ENCODE measurements around the gene RMI2.

The RMI2 gene

DNA sequence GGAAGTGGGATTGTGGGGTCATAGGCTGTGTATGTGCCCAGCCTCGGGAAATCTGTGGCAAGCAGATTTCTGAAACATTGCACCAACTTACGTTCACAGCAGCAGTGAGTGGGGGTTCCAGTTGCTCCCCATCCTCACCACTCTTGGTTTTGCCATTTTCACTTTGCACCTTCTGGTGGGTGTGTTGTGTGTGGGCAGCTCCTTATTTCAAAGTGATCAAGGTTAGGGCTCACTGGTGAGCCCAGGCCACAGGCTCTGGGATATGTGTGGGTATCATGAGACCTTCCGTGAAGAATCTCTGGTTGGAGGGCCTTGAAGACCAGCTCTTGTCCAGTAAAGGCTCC lies 34.7 kb upstream of the RMI2 start:
- DNase-seq (ENCODE audit: low spot score), result no peak

DNA sequence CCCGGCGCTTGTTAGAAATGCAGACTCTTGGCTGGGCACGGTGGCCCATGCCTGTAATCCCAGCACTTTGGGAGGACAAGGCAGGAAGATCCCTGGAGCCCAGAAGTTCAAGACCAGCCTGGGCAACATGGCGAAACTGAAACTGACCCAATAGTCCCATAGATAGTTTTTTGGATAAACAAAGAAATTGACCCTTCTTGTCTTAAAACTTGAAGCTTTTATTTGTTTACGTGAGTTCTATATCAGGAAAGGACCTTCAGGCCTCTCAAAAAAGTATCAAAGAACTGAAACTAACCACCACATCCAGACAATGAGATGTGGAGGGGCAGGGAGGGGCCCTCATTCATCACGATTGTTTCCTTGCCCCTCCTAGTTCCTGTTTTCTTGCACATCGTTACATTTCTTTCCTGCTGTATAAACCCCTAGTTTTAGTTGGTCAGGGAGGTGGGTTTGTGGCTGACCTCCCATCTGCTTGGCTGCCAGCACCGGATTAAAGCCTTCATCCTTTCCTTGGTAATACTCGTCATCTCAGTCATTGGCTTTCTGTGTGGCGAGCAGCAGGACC lies 34.2 kb upstream of the RMI2 start:
- no peak for DNase-seq (ENCODE audit: low spot score)

DNA sequence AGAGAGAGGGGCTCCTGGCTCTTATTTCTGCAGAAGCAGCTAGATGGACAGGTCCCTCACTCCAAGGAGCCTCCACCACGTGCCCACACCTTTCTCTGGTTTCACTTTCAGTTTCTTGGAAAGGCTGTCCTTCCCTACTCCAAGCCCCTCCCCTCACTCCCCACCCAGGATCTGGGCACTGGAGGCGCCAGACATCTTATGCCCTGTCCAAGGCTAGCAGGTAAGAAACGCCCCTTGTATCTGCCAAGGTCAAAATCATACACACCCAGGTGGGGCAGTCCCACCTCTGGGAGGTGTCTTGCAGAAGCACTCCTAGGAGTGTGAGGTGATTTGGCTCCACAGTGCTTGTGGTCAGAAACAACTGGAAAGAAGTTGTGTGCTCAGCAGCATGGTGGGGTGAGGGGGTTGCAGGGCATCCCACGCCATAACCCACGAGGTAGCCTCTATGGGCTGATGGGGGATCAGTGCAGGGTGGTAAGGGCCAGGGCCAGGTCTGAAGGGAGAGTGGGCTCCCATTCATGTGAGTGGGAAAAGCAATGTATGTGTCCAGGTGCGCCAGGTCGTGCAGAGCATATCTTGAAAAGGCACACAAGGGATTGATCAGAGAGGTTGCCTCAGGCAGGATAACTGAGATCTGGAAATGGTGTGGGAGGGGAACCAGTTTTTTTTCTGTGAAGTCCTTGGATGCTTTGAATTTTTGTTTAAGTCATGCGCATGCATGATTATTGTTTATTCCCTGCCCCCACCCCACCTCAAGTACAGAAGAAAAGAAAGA lies 32.4 kb upstream of the RMI2 start:
- DNase-seq (ENCODE audit: low spot score), result peak; percentile 66

DNA sequence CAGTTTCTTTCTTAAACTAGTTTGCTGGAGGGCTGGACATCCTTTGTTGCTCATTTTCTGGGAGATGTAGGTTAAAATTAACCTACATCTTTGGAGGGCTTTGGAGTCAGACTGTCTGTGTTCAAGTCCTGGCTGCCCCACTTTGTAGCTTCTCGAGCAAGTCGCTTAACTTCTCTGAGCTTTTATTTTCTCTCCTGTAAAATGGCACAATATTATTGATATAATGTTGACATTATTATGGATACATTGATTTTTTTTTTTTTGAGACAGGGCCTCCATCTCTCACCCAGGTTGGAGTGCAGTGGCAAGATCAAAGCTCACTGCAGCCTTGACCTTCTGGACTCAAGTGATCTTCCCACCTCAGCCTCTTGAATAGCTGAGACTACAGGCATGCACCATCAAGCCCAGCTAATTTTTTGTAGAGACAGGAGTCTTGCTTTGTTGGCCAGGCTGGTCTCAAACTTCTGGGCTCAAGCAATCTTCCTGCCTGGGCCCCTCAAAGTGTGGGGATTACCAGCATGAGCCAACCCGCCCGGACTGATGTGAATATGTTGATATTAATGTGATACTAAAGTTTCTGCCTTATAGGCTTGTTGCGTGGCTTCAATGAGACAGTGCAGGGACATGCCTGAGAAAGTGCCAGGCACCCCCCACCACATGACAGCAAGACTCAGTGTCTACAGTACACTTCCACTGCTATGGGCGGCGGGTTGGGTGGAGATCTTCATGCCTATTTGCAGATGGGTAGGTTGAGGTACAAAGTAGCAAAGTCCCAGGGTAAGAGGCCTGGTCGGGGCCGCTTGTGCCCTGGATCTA lies 31.6 kb upstream of the RMI2 start:
- DNase-seq (ENCODE audit: low spot score), result no peak

DNA sequence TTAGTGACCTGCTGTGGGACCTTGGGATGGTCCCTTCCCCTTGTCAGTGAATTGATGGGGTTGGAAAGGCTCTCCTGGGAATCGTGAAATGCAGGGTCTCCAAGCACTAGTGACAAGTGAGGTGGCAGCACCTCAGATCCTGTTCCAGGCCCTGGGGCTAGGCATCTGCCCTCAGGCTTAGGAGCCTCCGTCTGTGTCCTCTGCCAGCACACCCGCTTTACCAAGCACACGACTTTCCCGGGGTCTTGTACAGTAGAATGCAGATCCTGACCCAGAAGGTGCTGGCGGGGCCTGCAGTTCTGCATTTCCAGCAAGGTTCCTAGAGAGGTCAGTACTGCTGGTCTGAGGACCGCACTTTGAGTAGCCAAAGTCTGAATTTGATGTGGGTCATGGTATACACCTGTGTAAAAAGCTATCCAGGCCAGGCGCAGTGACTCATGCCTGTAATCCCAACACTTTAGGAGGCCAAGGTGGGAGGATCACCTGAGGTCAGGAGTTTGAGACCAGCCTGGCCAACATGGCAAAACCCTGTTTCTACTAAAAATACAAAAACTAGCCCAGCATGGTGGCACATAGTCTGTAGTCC lies 30.9 kb upstream of the RMI2 start:
- no peak for DNase-seq (ENCODE audit: low spot score)

DNA sequence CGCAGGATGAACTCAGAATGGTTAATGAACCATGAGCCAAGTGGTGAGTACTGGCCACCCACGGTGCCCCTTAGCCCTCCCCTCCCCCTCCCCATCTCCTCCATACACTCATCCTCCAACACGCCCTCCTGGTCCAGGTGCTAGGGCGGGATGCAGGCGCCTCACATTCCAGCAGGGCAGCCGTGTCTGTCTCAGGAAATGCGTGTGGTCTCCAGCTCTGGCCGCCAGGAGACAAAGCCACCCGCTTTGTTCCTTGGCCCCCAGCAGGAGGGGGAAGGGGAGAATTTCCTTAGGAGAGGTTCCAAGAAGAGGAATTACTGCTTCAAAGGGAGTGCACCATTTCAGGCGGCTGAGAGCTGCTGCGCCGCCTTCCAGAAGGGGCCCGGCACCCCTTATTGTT lies 29.7 kb upstream of the RMI2 start:
- DNase-seq (ENCODE audit: low spot score), result no peak

DNA sequence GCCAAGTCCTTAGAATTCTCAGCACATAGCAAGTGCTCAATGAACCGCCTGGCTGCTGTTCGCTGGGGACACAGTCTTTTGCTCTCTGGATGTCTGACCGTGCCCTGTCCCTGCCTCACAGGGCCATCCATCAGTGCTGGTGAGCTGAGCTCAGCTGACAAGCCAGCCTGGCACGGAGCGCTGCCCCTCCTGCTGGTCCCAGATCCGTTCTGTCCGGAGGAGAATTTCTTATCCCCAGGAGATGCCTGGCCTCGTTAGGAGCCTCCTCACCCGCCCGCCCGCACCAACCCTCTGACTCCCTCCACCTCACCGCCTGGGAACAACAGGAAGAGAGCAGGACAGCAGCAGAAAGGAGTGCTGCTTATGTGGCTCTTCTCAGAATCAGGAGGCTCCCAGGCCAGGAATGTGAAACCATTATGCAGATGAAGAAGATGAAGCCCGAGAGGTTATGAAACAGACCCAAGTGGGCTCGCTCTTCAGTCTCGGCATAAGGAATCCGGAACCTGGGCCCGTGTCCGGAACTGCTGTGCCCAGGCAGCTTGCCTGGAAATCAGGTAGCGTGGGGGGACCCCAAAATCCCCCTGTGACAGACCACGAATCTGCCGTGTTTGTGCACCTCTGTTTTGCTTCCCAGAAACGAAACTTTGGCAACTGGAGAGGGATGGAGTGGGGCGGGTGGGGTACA lies 28.8 kb upstream of the RMI2 start:
- DNase-seq (ENCODE audit: low spot score), result no peak

DNA sequence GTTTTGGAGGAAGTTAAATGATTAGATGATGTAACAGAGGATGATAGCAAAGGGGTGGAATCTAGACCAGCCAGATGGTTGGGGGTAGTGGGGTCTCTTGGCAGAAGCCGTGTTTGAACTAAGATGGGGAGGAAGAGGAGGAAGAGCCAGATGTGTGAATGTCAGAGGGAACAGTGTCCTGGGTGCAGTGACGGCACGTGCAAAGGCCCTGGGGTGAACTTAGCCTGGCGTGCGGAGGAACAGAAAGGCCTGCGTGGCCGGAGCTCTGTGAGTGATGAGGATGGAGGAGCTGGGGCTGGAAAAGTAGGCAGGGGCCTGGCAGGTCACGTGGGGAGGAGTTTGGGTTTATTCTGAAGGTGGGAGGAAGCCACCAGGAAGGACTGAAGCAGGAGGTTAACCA lies 26.4 kb upstream of the RMI2 start:
- no peak for DNase-seq (ENCODE audit: low spot score)

DNA sequence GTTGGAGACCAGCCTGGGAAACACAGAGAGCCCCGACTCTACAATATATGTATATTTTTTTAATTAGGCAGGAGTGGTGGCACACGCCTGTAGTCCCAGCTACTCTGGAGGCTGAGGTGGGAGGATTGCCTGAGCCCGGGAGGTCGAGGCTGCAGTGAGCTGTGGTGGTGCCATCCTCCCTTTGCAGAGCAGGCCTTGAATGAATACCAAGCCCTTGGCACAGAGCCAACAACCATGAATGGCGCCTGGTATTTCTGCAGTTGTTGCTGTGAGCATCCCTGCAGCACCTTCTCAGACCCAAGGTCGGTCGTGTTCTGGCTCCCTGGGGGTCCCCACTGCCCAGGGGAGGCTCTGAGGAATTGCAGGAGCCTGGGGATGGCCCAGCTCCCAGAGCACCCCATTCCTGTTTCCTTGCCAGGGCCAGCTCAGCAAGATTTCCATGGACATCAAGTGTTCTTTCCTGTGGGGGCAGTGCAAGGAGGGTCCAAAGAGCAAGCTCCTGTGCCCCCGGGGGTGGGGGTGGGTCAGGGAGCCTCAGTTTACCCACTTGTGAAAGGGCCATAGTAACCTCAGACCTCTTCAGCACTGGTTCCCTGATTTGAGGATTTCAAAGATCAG lies 25.6 kb upstream of the RMI2 start:
- no peak for DNase-seq (ENCODE audit: low spot score)

DNA sequence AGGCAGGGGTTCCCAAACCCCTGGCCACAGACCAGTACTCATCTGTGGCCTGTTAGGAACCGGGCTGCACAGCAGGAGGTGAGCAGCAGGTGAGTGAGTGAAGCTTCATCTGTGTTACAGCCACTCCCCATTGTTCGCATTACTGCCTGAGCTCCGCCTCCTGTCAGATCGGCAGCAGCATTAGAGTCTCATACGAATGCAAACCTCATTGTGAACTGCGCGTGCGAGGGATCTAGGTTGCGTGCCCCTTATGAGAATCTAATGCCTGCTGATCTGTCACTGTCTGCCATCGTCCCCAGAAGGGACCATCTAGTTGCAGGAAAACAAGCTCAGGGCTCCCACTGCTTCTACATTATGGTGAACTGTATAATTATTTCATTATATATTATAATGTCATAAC lies 25.1 kb upstream of the RMI2 start:
- no peak for DNase-seq (ENCODE audit: low spot score)

DNA sequence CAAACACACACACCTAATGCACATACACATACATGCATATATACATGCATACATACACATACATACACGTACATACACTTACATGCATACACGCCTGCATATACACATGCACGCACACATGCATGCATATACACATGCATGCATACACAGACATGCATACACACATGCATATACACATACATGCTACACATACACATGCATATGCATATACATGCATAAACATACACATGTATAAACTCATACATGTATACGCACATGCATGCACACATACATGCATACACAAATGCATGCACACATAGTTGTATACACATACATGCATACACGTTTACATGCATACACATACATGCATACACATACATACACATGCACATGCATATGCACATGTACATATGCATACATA lies 23.6 kb upstream of the RMI2 start:
- no peak for DNase-seq (ENCODE audit: low spot score)

DNA sequence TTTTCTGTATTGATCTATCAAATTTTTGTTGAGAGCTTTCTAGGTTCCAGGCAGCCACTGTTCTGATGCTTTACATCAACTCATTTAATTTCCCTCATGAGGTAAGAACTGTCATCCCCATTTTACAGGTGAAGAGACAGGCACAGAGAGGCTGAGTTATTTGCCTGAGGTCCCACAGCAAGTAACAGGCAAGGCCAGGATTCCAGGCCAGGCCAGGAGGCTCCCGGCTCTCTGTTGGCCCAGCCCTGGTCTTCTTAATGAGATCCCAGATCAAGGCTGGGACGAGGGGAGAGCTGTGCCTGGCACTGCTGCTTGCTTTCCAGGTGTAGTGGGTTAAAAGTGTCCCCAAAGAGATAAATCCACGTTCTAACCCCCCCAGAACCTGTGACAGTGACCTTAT lies 22.4 kb upstream of the RMI2 start:
- no peak for DNase-seq (ENCODE audit: low spot score)

DNA sequence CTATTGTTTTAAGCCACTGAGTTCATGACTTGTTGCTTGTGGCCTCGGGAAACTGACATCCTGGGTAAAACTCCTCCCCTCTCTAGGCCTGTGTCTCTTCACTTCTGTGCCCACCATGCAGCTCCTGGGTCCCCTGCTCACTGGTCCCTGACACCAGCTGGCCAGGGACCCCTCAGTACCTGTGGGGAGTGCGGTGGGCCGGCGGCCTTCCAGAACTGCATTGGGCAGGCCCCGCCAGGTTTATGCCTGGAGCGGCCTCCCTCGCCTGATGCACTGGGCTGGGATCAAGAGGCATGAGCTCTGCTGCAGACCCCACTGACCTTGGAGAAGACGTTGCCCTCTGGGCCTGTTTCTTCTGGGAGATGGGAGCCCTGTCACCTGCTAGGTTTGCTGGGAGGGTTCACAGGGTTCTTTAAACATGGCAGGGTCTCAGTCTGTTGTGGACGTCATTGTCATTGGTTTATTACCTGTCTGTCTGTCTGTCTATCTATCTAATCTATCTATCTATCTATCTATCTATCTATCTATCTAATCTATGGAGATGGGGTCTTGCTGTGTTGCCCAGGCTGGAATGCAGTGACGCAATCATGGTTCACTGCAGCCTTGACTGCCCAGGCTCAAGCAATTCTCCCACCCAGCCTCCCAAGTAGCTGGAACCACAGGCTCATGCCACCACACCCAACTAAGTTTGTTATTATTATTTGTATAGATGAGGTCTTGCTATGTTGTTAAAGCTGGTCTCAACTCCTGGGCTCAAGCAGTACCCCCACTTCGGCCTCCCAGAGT lies 21.5 kb upstream of the RMI2 start:
- DNase-seq (ENCODE audit: low spot score), result no peak

DNA sequence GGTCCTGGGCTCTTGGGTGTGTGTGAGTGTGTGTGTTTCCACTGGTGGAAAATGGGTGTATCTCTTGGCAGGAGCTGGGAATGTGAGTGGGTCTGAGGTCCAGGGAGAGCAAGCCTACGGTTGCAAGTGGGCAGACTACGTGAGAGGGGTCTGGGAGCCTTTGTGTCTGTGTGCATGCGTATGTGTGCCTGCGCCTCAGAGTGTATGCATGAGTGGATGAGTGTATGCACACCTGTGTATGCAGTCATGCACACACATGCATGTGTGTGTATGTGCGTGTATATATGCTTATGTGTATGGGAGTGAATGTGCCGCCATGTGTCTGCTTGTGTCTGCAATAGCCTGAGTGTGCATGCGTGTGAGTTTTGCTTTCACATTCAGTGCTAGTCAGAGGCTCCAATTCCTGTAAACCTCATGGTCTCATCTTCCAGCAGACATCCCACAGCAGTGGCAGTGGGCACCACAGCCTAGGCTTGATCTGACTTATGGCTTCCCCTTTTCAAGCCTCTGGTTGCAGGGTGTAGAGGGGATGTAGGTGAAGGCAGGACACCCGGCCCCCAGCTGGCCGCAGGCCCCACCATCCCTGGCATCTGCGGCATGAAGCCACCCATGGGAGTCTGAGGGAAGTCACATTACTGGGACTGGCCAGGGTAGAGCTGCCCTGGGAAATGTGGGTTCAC lies 19.7 kb upstream of the RMI2 start:
- no peak for DNase-seq (ENCODE audit: low spot score)

DNA sequence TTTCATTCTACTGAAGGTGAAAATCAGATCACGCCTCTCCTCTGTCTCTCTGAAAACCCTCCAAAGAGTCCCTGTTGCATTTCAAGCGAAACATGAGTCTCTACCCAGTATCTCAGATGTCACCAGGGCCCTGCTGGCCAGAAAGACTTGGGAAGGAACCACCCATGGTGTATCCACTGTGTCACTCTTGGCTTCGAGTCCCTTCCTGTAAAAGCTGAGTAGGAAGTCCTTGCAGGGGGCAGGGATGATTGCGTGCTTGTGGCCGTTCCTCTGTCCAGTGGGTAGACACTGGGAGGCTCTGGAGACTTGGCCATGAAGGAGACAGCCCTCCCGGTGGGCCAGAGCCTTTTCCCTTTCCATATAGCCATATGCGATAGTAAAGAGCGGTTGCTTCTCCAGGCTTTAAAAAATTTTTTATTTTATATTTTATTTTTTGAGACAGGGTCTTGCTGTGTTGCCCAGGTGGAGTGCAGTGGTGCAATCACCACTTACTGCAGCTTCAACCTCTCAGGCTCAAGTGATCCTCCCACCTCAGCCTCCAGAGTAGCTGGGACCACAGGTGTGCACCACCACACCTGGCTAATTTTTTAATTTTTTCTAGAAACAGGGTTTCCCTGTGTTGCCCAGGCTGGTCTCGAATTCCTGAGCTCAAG lies 19.0 kb upstream of the RMI2 start:
- no peak for DNase-seq (ENCODE audit: low spot score)

DNA sequence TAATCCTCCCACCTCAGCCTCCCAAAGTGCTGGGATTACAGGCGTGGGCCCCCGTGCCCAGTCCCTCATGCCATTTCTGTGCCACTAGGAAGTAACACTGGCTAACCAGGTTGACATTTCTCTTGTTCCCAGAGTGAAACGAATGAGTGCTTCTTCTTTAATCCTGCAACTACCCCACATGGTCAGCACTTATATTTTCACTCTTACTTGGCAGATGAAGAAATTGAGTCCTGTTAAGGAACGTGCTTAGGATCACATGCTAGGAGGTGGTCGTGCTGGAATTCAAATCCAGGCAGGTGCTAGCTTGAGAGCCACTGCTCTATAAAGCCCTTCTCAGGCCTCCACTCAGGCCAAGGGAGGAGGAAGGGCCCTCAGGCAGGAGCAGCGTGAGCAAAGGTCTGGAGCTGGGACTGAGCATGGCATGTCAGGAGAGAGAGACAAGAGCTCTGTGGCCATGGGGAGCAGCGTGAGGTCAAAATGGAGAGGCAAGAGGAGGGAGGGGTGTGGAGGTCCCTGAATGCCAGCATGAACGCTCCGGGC lies 18.5 kb upstream of the RMI2 start:
- DNase-seq (ENCODE audit: low spot score), result no peak

DNA sequence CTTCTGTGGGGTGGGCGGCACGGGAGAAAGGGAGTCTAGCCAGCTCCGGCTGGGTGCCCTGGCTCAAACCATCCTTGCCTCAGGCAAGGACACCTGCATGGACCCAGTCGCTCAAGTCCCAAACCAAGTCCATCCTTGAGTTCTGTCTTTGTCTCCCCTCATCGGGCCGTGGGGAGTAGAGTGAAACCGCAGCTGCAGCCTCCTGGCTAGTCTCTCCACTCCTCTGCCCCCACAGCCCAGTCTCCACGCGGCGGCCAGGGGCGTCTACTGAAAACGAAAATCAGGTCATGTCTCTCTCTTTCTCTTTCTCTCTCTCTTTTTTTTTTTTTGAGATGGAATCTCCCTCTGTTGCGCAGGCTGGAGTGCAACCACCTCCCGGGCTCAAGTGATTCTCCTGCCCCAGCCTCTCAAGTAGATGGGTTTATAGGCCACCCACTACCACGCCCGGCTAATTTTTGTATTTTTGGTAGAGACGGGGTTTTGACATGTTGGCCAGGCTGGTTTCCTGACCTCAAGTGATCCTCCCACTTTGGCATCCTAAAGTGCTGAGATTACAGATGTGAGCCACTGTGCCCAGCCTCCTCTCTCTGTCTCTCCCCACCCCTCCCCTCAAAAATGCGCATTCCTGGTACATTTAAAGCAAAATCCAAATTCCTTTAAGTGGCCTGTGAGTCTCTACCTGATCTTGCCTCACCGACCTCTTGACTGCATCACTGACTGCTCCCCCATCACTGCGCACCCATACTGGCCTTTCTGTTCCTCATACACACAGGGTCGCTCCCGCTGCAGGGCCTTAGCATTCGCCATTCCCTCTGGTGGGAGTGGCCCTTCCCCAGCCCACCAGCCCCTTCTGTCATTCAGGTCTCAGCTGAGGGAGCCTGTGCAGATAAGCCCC lies 17.7 kb upstream of the RMI2 start:
- DNase-seq (ENCODE audit: low spot score), result no peak

DNA sequence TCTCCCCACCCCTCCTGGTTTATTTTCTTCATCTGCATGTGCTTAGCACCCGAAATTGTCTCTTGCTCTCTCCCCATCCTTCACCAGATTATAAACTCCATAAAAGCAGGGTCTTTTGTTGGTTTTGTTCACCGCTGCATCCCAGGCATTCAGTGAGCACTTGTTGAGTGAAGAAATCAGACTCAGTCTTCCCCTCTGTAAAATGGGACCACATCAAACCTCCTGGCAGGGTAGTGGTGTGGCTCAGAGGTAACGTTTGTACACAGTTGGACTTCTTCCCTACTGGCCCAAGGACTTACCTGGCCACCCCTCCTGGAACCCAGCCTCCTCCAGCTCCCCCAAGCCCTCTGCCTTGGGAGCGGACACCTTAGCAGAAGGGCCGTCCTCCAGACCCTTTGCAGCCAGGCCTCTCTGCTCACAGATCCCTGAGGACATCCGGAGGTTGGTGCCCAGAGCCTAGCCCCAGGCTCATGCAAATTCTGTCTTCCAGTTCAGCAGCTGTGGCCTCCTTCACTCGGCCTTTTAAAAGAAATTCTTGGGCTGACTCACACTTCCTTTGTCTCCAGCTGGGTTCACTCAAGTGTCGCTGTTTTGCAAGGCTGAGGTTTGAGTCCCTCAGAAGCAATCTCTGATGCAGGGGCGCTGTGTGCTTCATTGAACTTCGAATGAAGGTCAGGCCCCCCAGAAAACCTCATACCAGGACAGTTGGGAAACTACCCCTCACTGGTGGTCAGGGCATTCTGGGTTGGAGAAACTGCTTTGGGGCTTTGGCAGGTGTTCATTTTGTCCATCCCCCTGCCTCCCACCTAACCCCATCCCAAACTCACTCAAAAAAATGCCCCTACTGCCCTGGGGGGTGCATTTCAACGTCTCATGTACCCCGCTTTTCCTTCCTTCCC lies 16.8 kb upstream of the RMI2 start:
- no peak for DNase-seq (ENCODE audit: low spot score)

All from HuH-7 (cell line).